DMS79 (cell line): ENCODE measurements around the gene CACNA2D3.
A peak's percentile ranks its signal among the peaks of the same experiment; 100 is the strongest.
"Not testable (repeated sequence)": the region's sequence is repeated elsewhere in the genome, so short reads cannot be mapped to it uniquely, and the experiment has no call there.

ENCODE experiments used
- DNase-seq: peaks from one replicate; lab custom pipeline; 2025; lab: John Stamatoyannopoulos, UW

Gene CACNA2D3

GRCh38 chr3:55078876-55079275 is 956.5 kb downstream of the CACNA2D3 start:
- DNase-seq: no peak

- peak; percentile 1 for DNase-seq
Measured at GRCh38 chr3:55085231-55085630, 962.9 kb downstream of the CACNA2D3 start.

- DNase-seq: no peak
Measured at GRCh38 chr3:55089211-55089610, 966.9 kb downstream of the CACNA2D3 start.

- no peak for DNase-seq
Measured at GRCh38 chr3:55090291-55090690, 967.9 kb downstream of the CACNA2D3 start.

GRCh38 chr3:55090746-55091145 is 968.4 kb downstream of the CACNA2D3 start:
- DNase-seq: no peak

GRCh38 chr3:55091381-55092225 is 969.3 kb downstream of the CACNA2D3 start:
- DNase-seq: no peak

- no peak for DNase-seq
Measured at GRCh38 chr3:55094676-55095075, 972.3 kb downstream of the CACNA2D3 start.

- DNase-seq: no peak
Measured at GRCh38 chr3:55097441-55097840, 975.1 kb downstream of the CACNA2D3 start.

GRCh38 chr3:55105647-55106046 is 983.3 kb downstream of the CACNA2D3 start:
- no peak for DNase-seq

GRCh38 chr3:55107187-55107586 is 984.8 kb downstream of the CACNA2D3 start:
- no peak for DNase-seq

GRCh38 chr3:55111906-55112305 is 989.6 kb downstream of the CACNA2D3 start:
- DNase-seq: not testable (repeated sequence)

- DNase-seq: no peak
Measured at GRCh38 chr3:55118451-55118850, 996.1 kb downstream of the CACNA2D3 start.

GRCh38 chr3:55119268-55119667 is 996.9 kb downstream of the CACNA2D3 start:
- no peak for DNase-seq

GRCh38 chr3:55122312-55122711 is 1000.0 kb downstream of the CACNA2D3 start:
- no peak for DNase-seq
